ENCODE data around the gene DNAJC13. TPM values are rescaled to one million over a fixed set of nuclear protein-coding genes. Genes with fewer than 3 reads are reported as not detected.
A peak's percentile ranks its signal among the peaks of the same experiment; 100 is the strongest.

The DNAJC13 gene
- total and polyA plus RNA-seq, 4 donors: 38.1 to 82.2 (median 46.6) TPM

DNA sequence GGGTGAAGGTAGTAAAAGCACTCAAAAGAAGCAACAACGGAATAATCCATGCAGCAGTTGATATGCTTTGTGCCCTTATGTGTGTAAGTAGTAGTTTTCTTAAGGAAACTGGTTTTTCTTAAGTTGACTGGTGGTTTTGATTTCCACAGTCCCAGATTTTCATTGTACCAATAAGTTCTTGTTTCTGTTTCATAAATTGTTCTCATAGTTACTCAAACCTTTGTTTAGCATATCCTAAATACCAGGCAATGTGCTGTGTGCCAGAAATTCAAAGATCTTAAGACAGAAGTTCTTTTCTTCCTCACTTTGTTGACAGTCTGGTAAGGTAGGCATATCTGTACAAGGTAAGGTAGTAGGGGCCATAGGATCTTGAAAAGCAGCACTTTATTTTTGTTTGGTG, 40.0 kb downstream of the DNAJC13 start:
- H3K27ac ChIP-seq (ENCODE audit: low read depth, low read length): no peak overlapping the region
- no peak for DNase-seq (ENCODE audit: low read depth in 4 of 6, low spot score in 6 of 6)
- peaks cover 6% of the 10 kb centered on the region for H3K36me3 ChIP-seq (ENCODE audit: control insufficient read depth, insufficient read depth, low read length)
- H3K27me3 ChIP-seq (ENCODE audit: control insufficient read depth, insufficient read depth, low read length): no peaks in the 10 kb centered on the region
- no peak overlapping the region for H3K4me3 ChIP-seq (ENCODE audit: low read depth, low read length)
- H3K4me1 ChIP-seq (ENCODE audit: control insufficient read depth, insufficient read depth, low read length): no peaks in the 10 kb centered on the region
- H3K9me3 ChIP-seq (ENCODE audit: control insufficient read depth, insufficient read depth, low read length): no peaks in the 10 kb centered on the region
- WGBS (ENCODE audit: insufficient coverage): no CpG with 5 or more reads among the region's 1 CpG

DNA sequence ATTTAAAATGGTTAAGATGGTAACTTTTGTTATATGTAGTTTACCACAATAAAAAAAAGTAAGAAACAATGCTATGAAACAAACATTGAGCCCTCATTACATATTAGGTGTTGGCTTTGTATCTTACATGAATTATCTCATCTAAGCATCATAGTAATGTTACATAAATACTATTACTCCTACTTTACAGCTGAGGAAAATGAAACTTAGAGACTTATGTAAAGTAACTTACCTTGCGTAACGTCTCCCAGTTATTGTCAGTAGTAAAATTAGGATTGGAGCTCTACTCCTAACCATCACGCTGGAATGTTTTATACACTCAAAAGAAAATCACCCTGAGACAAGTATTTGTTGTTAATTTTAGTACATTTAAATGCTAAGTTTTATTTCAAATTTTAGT, 42.2 kb downstream of the DNAJC13 start:
- no CpG with 5 or more reads among the region's 3 CpGs for WGBS (ENCODE audit: insufficient coverage)
- H3K36me3 ChIP-seq (ENCODE audit: control insufficient read depth, insufficient read depth, low read length): peaks cover 2% of the 10 kb centered on the region
- no peak overlapping the region for H3K4me3 ChIP-seq (ENCODE audit: low read depth, low read length)
- H3K27me3 ChIP-seq (ENCODE audit: control insufficient read depth, insufficient read depth, low read length): no peaks in the 10 kb centered on the region
- no peak overlapping the region for H3K27ac ChIP-seq (ENCODE audit: low read depth, low read length)
- no peaks in the 10 kb centered on the region for H3K4me1 ChIP-seq (ENCODE audit: control insufficient read depth, insufficient read depth, low read length)
- DNase-seq (ENCODE audit: low read depth in 4 of 6, low spot score in 6 of 6): no peak
- no peaks in the 10 kb centered on the region for H3K9me3 ChIP-seq (ENCODE audit: control insufficient read depth, insufficient read depth, low read length)

DNA sequence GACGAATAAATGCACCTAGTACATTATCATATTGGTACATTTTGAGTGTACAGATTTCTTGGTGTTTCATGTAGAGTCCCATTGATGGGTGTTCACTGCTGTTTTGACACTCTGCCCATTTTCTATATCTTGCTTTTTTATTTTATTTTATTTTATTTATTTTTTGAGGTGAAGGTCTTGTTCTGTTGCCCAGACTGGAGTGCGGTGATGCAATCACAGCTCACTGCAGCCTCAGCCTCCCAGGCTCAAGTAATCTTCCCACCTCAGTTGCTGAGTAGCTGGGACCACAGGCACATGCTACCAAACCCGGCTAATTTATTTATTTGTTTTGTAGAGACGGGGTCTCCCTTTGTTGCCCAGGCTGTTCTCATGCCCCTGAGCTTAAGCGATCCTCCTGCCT, 44.2 kb downstream of the DNAJC13 start:
- H3K27me3 ChIP-seq (ENCODE audit: control insufficient read depth, insufficient read depth, low read length): no peaks in the 10 kb centered on the region
- no peak for DNase-seq (ENCODE audit: low read depth in 4 of 6, low spot score in 6 of 6)
- no peak overlapping the region for H3K4me3 ChIP-seq (ENCODE audit: low read depth, low read length)
- no peak overlapping the region for H3K27ac ChIP-seq (ENCODE audit: low read depth, low read length)
- peaks cover 2% of the 10 kb centered on the region for H3K36me3 ChIP-seq (ENCODE audit: control insufficient read depth, insufficient read depth, low read length)
- WGBS (ENCODE audit: insufficient coverage): 100% methylated on average over 1 of the region's 5 CpGs
- no peaks in the 10 kb centered on the region for H3K9me3 ChIP-seq (ENCODE audit: control insufficient read depth, insufficient read depth, low read length)
- H3K4me1 ChIP-seq (ENCODE audit: control insufficient read depth, insufficient read depth, low read length): no peaks in the 10 kb centered on the region

DNA sequence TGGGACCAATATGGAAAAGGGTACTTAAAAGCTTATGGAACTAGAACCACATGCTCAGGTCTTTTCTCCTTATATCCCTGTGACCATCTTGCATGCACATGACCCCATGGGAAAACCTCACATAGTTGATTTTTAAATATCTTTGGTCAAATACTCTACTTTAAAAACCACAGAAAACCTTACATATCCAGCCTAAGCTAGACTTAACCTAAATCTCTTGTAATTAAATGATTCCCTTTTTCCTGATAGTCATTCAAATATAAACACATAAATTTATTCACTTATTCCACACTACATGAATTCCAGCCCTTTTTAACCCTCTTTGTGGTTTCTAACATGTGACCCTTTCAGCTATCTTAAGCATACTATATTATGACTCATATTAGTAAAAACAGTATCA, 46.8 kb downstream of the DNAJC13 start:
- no peaks in the 10 kb centered on the region for H3K4me1 ChIP-seq (ENCODE audit: control insufficient read depth, insufficient read depth, low read length)
- no peak for DNase-seq (ENCODE audit: low read depth in 4 of 6, low spot score in 6 of 6)

DNA sequence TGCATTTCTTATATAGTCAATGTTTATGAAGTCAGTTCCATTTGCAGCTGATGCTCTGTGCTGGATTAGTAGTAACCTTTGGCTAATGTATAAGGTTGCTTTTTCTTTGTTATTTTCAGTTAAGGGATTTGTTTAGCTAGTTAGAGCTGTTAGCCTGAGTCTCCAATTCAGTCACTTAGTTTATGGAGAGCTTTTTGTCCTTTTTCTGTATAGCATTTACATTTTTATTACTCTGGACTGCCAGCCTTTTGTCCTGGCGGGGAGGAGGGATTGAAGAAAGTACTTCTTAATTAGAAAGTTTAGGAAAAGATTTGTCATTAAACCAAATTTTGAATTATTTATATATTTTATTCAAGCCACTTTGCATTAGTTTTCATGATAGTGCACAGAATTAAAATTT, 52.0 kb downstream of the DNAJC13 start:
- no CpG with 5 or more reads among the region's 1 CpG for WGBS (ENCODE audit: insufficient coverage)
- no peak for DNase-seq (ENCODE audit: low read depth in 4 of 6, low spot score in 6 of 6)
- Histone ChIP-seq H3K9me3 (ENCODE audit: control insufficient read depth, insufficient read depth, low read length) (no peaks in the 10 kb centered on the region), H3K4me1 (ENCODE audit: control insufficient read depth, insufficient read depth, low read length) (no peaks in the 10 kb centered on the region), H3K36me3 (ENCODE audit: control insufficient read depth, insufficient read depth, low read length) (peaks cover 13% of the 10 kb centered on the region), H3K4me3 (ENCODE audit: low read depth, low read length) (no peak overlapping the region), H3K27ac (ENCODE audit: low read depth, low read length) (no peak overlapping the region), H3K27me3 (ENCODE audit: control insufficient read depth, insufficient read depth, low read length) (no peaks in the 10 kb centered on the region)

More for the DNA sequence above, 46.8 kb downstream of the DNAJC13 start:
- Histone ChIP-seq H3K27ac (ENCODE audit: low read depth, low read length) (no peak overlapping the region), H3K36me3 (ENCODE audit: control insufficient read depth, insufficient read depth, low read length) (peaks cover 6% of the 10 kb centered on the region), H3K27me3 (ENCODE audit: control insufficient read depth, insufficient read depth, low read length) (no peaks in the 10 kb centered on the region), H3K4me3 (ENCODE audit: low read depth, low read length) (no peak overlapping the region), H3K9me3 (ENCODE audit: control insufficient read depth, insufficient read depth, low read length) (no peaks in the 10 kb centered on the region)

DNA sequence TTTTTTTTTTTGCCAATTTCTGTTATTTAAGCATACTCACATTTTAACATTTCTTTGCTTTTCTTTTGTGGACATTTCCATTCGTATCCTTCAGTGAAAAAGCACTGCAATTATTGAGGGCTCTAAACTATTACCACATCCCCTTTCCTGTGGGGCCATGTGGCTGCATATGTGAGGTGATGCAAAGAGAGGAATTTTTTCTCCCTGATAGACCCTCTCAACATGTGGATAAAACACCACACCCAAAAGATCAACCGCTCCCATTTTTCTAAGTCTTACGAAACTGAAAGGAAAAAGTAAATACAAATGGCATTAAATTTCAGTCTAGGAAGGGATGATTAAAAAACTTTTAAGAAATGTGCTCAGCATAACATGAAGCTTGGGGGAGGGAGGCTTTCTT, 68.8 kb downstream of the DNAJC13 start:
- Histone ChIP-seq H3K4me1 (ENCODE audit: control insufficient read depth, insufficient read depth, low read length) (no peaks in the 10 kb centered on the region), H3K36me3 (ENCODE audit: control insufficient read depth, insufficient read depth, low read length) (peaks cover 14% of the 10 kb centered on the region), H3K27ac (ENCODE audit: low read depth, low read length) (no peak overlapping the region), H3K27me3 (ENCODE audit: control insufficient read depth, insufficient read depth, low read length) (no peaks in the 10 kb centered on the region), H3K4me3 (ENCODE audit: low read depth, low read length) (no peak overlapping the region), H3K9me3 (ENCODE audit: control insufficient read depth, insufficient read depth, low read length) (no peaks in the 10 kb centered on the region)
- WGBS (ENCODE audit: insufficient coverage): no CpG with 5 or more reads among the region's 3 CpGs
- DNase-seq (ENCODE audit: low read depth in 4 of 6, low spot score in 6 of 6): peak in 1 of 6 donors; percentile 4

DNA sequence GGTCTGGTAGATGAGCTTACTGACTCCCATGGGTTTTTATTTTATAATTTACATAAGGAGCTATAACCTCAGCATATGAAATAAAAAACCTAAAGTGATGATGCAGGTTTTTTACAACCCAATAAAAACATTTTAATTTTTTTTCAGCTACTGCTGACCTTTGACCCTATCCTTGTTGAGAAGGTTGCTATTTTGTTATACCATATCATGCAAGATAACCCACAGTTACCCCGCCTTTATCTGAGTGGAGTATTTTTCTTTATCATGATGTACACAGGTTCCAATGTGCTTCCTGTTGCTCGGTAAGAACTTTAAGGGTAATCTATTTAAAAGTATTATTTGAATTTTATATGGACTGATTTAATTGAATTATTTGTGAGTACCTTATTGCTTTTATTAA, 70.8 kb downstream of the DNAJC13 start:
- Histone ChIP-seq H3K4me3 (ENCODE audit: low read depth, low read length) (no peak overlapping the region), H3K36me3 (ENCODE audit: control insufficient read depth, insufficient read depth, low read length) (peaks cover 8% of the 10 kb centered on the region), H3K9me3 (ENCODE audit: control insufficient read depth, insufficient read depth, low read length) (no peaks in the 10 kb centered on the region), H3K4me1 (ENCODE audit: control insufficient read depth, insufficient read depth, low read length) (no peaks in the 10 kb centered on the region), H3K27me3 (ENCODE audit: control insufficient read depth, insufficient read depth, low read length) (no peaks in the 10 kb centered on the region), H3K27ac (ENCODE audit: low read depth, low read length) (no peak overlapping the region)
- WGBS (ENCODE audit: insufficient coverage): no CpG with 5 or more reads among the region's 2 CpGs
- no peak for DNase-seq (ENCODE audit: low read depth in 4 of 6, low spot score in 6 of 6)

DNA sequence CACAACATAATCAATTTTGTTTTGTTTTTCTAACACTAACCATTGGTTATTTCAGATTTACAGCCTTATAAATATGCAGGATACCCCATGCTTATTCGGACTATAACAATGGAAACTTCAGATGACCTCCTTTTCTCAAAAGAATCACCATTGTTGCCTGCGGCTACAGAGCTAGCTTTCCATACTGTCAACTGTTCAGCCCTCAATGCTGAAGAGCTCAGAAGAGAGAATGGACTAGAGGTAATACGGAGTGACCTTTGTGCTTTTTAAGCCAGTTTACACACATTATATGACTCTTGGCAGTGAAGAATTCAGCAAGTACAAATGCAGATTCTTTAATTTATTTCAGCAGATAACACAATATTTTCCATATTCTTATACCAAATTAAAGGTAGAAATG, 81.8 kb downstream of the DNAJC13 start:
- Histone ChIP-seq H3K36me3 (ENCODE audit: control insufficient read depth, insufficient read depth, low read length) (peaks cover 8% of the 10 kb centered on the region), H3K4me3 (ENCODE audit: low read depth, low read length) (no peak overlapping the region), H3K27ac (ENCODE audit: low read depth, low read length) (no peak overlapping the region), H3K9me3 (ENCODE audit: control insufficient read depth, insufficient read depth, low read length) (no peaks in the 10 kb centered on the region), H3K4me1 (ENCODE audit: control insufficient read depth, insufficient read depth, low read length) (peaks cover 2% of the 10 kb centered on the region), H3K27me3 (ENCODE audit: control insufficient read depth, insufficient read depth, low read length) (no peaks in the 10 kb centered on the region)
- WGBS (ENCODE audit: insufficient coverage): 0% methylated on average over 1 of the region's 3 CpGs
- no peak for DNase-seq (ENCODE audit: low read depth in 4 of 6, low spot score in 6 of 6)

DNA sequence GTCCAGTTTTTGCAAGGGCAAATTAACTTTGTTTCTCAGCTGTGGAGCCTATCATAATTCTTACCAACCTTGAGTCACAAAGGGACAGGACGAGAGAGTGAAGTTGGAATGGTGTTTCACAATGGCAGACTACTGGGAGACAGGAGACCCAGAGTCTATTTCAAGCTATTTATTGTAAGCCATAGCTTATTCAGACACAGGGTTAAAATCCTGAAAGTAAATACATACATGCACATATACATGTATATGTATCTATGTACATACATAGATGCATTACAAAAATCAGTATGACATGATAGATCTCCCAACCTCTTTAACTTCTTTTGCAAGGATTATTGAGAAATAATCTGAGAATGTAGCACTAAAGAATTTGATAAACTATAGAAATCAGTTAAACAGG, 86.3 kb downstream of the DNAJC13 start:
- Histone ChIP-seq H3K4me1 (ENCODE audit: control insufficient read depth, insufficient read depth, low read length) (peaks cover 2% of the 10 kb centered on the region), H3K4me3 (ENCODE audit: low read depth, low read length) (no peak overlapping the region), H3K27me3 (ENCODE audit: control insufficient read depth, insufficient read depth, low read length) (no peaks in the 10 kb centered on the region), H3K36me3 (ENCODE audit: control insufficient read depth, insufficient read depth, low read length) (peaks cover 14% of the 10 kb centered on the region), H3K27ac (ENCODE audit: low read depth, low read length) (no peak overlapping the region), H3K9me3 (ENCODE audit: control insufficient read depth, insufficient read depth, low read length) (no peaks in the 10 kb centered on the region)
- no peak for DNase-seq (ENCODE audit: low read depth in 4 of 6, low spot score in 6 of 6)
- no CpG with 5 or more reads among the region's 1 CpG for whole genome bisulfite sequencing (ENCODE audit: insufficient coverage)

DNA sequence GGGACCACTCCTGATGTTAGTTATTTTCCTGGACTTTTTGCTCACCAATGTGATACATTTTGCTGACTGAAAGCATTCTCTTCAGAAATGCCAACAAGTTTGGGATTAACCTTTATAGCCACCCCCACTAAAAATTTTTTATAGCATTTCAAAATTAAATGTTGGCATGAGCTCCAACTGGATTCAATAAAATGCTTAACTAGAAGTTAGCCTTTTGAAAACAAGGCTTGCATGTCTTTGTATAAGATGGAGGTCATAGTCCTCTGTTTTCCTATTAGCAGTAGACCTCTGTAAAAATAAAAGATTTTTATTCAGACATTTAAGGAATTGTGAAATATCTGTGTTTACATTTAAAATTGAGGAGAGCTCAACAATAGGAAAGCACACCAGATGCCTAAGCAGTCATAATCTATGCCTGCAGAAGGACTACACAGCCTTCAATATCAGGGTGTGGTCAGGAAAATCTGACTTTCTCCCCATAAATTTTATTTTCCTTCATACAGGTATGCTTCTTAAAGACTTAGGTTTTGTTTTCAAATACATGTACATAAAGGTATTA, 87.2 kb downstream of the DNAJC13 start:
- Histone ChIP-seq H3K27ac (ENCODE audit: low read depth, low read length) (no peak overlapping the region), H3K36me3 (ENCODE audit: control insufficient read depth, insufficient read depth, low read length) (peaks cover 14% of the 10 kb centered on the region)

More for the DNA sequence above, 87.2 kb downstream of the DNAJC13 start:
- Histone ChIP-seq H3K4me3 (ENCODE audit: low read depth, low read length) (no peak overlapping the region), H3K4me1 (ENCODE audit: control insufficient read depth, insufficient read depth, low read length) (peaks cover 2% of the 10 kb centered on the region), H3K27me3 (ENCODE audit: control insufficient read depth, insufficient read depth, low read length) (no peaks in the 10 kb centered on the region), H3K9me3 (ENCODE audit: control insufficient read depth, insufficient read depth, low read length) (no peaks in the 10 kb centered on the region)
- no peak for DNase-seq (ENCODE audit: low read depth in 4 of 6, low spot score in 6 of 6)

All from spinal cord (tissue), 10 donors.